HG03097 (cell line): ENCODE results near the gene ZFY.
"Not testable (repeated sequence)": the region's sequence is repeated elsewhere in the genome, so short reads cannot be mapped to it uniquely, and the experiment has no call there.

Experiments used
- ATAC-seq: cut with Tn5 transposase; IDR thresholded peaks from one replicate; pipeline ENCODE4 v1.9.1; 2021; ENCODE audit not compliant: unreplicated experiment, low FRiP score

ZFY gene

DNA sequence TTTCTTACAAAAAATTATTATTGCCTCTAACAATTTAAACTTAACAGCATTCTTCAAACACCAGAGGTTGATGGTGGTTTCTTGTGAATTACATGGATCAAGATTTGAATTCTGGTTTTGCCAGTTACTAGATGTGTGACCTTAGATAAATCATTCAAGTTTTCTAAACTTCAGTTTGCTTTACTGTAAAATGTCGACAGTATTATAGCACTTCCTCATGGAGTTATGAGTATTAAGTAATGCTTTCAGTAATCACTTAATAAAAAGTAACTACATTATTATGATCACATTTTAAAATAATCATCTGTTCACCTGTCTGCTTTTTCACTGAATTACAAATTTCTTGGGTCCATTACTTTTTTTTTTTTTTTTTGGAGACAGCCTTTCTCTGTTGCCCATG, 37.5 kb downstream of the ZFY start:
- no peak for ATAC-seq

DNA sequence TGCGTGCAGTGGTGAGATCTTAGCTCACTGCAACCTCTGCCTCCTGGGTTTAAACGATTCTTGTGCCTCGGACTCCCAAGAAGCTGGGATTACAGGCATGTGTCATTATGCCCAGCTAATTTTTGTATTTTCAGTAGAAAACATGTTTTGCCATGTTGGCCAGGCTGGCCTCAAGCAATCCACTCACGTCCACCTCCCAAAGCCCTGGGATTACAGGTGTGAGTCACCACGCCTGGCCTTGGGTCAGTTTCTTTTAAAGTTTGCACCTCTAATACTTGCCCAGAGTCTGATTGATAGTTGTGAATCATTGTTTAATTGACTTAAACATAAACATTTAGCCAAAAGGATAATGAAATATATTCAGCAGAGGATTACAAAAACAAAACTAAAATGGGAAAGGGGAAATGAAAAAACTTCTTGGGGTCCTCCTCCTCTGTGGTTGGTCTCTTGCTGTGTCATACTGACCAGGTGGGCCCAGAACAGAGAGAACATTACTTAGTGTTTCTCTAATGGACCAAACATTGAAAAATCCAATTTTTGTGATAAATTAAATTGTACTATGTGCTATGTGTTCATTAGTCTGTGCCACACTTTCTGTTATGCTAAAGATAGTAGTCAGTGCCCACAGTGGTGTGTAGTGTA, 38.0 kb downstream of the ZFY start:
- ATAC-seq = no peak

DNA sequence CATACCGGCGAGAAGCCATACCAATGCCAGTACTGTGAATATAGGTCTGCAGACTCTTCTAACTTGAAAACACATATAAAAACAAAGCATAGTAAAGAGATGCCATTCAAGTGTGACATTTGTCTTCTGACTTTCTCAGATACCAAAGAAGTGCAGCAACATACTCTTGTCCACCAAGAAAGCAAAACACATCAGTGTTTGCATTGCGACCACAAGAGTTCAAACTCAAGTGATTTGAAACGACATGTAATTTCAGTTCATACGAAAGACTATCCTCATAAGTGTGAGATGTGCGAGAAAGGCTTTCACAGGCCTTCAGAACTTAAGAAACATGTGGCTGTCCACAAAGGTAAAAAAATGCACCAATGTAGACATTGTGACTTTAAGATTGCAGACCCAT, 44.1 kb downstream of the ZFY start:
- no peak for ATAC-seq

DNA sequence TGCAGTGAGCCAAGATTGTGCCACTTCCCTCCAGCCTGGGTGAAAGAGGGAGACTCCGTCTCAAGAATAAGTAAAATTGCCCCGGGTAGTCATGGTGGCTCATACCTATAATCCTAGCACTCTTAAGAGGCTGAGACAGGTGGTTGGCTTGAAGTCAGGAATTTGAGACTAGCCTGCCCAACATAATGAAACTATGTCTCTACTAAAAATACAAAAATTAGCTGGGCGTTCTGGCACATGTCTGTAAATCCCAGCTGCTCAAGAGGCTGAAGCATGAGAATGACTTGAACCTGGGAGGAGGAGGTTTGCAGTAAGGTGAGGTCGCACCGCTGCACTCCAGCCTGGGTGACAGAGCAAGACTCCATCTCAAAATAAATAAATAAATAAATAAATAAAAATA, 49.3 kb downstream of the ZFY start:
- ATAC-seq = no peak

DNA sequence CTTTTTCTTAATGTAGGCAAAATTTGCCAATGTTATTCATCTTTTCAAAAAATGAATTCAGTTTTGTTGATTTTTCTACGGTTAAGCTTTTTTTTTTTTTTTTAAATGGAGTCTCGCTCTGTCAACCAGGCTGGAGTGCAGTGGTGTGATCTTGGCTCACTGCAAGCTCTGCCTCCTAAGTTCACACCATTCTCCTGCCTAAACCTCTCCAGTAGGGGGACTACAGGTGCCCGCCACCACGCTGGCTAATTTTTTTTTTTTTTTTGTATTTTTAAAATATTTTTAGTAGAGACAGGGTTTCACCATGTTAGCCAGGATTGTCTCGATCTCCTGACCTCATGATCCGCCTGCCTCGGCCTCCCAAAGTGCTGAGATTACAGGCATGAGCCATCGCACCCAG, 52.0 kb downstream of the ZFY start:
- ATAC-seq = not testable (repeated sequence)

DNA sequence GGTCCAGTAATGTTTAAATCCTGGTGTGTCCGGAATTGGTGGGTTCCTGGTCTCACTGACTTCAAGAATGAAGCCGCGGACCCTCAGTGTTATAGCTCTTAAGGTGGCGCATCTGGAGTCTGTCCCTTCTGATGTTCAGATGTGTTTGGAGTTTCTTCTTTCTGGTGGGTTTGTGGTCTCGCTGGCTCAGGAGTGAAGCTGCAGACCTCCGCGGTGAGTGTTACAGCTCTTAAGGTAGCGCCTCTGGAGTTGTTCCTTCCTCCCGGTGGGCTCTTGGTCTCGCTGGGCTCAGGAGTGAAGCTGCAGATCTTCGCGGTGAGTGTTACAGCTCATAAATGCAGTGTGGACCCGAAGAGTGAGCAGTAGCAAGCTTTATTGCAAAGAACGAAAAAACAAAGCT, 62.2 kb downstream of the ZFY start:
- not testable (repeated sequence) for ATAC-seq

DNA sequence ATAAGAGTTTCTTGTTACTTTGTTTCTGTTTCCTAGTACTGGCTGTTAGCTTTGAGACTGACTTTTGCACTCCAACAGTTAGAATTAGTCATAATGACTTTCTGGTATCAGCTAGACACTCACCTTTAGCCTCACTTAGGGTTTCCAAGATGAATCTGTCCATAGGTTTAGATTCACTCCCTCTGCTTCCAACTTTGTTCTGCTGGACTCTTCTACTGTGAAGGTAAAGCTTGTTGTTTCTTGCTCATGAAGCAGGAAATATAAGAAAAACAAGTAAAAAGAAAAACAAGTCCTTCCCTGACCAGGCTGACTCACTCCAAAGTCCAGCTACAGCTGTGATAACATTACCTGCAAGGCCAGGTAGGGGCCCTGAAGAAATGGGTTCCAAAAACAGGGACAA, 67.0 kb downstream of the ZFY start:
- no peak for ATAC-seq

DNA sequence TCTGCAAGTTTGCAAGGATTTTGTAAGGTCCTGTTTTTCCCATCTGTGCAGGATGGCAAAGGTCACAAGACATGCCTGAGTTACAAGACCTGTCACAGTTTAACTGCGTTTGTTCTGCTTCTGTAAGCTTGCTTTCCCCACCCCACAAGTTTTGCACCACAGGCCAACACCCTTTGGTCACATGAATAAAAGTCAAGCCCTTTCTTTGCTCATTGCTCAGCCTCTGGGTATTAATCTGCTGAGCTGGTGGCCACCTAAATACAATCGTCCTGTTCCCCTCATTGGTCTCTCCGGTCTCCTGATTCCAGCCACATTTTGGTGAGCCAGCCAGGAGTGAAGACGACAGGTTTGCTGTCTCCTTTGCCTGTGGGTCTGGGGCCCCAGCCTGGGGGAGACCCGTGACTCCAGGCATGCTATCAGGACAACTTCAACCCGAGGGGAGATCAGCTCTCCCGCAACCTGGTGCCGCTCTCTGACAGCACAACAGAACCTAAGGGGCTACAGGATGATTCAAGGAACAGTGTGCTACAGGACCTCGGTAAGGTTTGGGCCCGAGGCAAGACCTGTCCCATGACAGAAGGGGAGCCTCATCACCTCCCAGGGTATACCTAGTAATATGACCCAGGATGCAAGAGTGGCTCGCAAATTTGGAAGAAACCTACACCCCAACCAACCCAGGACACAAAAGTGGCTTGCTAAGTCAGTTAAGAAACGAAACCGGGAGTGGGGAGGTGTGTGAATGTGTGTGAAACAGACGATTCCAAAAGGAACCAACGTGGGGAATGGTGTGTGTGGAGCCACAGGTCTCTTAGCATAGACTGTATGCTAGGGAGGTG, 67.7 kb downstream of the ZFY start:
- ATAC-seq = no peak

DNA sequence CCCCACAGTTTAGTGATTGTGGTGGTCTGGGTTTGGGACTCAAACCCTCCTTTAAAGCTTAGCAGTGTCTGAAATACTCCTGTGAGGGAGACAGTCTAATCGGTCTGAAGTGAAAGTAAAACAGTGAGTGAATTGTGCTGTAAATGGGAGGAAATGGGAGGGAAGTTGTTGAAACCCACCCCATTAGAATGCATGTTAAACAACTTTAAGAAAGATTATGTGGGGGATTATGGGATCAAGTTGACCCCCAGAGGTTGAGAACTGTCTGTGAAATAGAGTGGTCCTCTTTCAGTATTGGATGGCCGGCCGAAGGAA, 68.3 kb downstream of the ZFY start:
- ATAC-seq = no peak

DNA sequence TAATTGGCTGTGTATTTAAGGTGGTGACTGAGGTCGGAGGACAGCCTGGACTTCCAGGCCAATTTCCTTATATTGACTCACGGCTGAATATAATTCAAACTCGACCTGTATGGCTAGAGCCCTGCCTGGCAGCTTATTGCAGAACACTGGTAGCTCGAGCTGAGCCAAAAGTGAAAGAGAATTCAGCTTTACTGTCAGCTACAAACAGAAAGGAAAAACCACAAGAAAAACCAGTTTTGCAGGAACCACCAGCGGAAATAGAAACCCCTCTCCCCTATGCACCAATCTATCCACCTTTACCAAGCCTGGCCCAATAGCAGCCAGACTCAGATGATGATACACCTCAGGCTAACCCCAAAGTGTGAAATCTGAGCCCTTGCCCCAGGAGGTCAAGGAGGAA, 68.7 kb downstream of the ZFY start:
- no peak for ATAC-seq

DNA sequence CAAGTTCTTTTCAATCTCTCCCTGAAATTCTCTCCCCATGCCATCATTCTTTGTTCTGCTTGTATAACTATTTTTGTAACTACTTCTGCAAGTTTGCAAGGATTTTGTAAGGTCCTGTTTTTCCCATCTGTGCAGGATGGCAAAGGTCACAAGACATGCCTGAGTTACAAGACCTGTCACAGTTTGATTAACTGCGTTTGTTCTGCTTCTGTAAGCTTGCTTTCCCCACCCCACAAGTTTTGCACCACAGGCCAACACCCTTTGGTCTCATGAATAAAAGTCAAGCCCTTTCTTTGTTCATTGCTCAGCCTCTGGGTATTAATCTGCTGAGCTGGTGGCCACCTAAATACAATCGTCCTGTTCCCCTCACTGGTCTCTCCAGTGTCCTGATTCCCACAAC, 70.8 kb downstream of the ZFY start:
- not testable (repeated sequence) for ATAC-seq

DNA sequence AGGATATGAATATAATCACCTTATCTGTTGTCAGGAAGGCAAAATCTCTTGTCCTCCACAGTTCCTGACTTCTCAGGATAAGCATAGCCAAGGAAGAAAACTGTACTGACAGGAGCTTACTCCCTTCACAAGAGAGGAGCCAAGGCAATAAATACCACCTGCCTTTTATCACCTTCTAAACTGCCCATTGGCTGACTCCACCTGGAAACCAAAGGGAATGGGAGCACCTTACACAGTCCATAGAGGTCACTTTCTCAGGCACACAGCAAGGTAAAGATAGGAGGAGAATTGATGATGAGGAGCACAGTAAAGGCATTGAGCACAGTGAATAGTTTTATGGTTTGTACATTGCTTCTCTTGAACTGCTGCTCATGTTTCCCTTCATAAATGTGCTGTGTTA, 72.8 kb downstream of the ZFY start:
- ATAC-seq = no peak

DNA sequence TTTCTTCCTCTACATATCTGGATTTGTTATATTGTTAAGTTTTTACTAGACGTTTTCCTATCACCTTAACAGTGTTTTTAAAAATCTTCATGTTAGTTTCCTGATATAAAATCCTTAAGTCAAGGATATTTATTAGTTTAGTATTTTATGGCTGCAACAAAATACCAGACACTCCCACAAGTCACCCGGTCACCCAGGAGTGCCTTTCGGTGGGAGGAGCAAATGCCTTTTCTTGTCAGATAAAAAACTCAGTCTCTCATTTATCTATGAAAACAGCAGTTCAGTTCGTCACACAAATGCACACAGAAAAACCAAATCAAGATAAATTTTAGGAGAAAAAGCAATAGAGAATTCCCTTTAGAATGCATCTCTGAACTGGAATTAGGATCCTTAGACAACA, 77.0 kb downstream of the ZFY start:
- no peak for ATAC-seq

DNA sequence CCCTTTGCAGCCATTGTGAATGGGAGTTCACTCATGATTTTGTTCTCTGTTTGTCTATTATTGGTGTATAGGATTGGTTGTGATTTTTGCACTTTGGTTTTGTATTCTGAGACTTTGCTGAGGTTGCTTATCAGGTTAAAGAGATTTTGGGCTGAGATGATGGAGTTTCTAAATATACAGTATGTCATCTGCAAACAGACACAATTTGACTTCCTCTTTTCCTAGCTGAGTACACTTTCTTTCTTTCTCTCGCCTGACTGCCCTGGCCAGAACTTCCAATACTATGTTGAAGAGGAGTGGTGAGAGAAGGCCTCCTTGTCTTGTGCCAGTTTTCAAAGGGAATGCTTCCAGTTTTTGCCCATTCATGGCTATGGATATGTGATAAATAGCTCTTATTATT, 81.4 kb downstream of the ZFY start:
- ATAC-seq = no peak

DNA sequence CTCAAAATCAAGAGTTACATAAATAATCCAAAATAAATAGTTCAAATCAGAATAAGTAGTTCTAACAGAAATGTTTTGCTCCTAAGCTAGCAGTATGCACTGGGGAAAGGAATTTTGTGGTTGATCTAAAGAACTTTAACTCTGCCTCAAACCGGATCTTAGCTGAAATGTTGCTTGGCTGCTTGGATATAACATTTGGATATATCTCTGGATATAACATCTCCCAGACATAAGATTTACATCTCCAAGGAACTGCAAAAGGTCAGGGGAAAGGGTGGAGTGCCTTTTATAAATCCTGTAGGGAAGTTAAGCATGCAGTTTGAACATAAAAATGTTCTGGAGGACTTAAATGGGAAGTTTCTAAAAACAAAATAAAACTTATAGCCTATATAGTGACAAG, 83.4 kb downstream of the ZFY start:
- ATAC-seq = no peak

DNA sequence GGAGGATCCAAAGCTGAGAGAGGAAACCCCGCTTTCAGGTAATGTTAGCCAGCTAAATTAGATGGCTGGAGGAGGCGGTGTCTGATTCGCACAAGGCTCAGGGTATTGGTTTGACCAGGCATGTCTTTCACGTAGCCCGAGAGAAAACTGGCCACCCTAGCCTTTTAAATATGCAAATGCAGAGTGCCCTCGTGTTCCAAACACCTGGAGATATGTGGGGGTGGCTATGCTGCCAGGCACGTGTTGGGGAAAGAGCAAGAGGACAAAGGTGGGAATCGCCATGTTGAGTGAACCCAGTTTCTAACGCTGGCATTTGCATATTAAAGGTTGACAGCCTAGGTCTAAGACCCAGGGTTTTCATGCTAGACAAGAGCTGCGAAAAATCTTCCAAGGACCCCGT, 84.4 kb downstream of the ZFY start:
- ATAC-seq = no peak

DNA sequence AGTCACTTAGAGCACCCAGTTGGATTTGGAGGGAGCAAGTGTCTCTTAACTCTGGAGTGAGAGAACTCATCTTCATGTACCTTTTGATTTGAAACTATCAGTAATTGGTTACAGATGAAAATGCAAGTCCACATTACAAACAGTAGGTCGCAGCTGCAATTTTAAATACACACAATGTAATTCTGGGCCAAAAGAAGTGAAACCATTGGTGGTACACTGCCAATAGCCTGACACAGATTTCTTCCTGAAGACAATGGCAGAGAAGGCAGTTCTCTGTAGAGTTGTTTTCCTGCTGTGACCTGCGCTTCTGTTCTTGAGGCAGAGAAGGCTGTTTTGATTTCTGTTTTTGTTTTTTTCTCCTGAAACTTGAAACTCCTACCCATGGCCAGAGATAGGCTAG, 86.0 kb downstream of the ZFY start:
- ATAC-seq = no peak

DNA sequence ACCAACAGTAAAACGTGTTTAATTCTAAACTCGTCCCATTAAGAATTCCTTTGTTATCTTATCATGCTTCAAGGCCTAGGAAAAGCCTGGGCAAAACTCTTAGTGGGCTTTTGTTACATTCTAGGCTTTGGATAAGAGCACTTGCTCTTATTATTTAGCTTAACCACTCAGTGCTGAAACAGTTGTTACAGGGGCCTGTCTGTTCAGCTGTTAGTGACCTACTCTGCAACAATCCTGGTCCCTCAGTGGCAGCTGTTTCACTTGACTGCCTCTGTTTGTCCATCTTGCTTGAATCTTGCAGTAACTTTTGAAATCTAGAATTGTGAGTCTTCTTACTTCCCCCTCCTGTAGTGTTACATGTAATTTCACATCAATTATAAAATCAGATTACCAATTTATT, 88.4 kb downstream of the ZFY start:
- ATAC-seq = no peak

DNA sequence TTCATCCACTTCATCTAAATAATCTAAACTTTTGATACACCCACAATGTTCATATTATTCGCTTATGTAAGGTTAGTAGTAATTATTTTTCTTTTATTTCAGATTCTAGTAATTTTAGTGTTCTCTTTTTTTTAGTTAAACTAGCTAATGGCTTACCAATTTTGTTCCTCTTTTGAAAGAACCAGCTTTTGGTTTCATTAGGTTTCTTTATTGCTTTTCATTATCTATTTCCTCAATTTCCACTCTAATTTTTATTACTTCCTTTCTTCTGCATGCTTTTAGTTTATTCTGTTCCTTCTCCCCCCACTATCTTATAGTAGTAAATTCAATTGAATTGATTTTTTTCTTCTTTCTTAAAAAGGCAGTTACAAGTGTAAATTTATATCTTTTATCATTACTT, 90.2 kb downstream of the ZFY start:
- no peak for ATAC-seq
